K562 (cell line): ENCODE results near the gene MKNK2. TPM values are rescaled to one million over a fixed set of nuclear protein-coding genes. Genes with fewer than 3 reads are reported as not detected.

ENCODE experiments used
- BRF1 ChIP-seq: IDR thresholded peaks from 3 replicates; pipeline ENCODE4 v1.6.1; 2011; ENCODE audit warnings: borderline replicate concordance, mild to moderate bottlenecking; ENCODE audit not compliant: insufficient read length; ENCODE audit errors: extremely low read depth
- E4F1 ChIP-seq: fragments of 250-450 bp; sonication (Bioruptor Pico); IDR thresholded peaks from 2 replicates; pipeline ENCODE4 v1.5.0; 2021; ENCODE audit warnings: mild to moderate bottlenecking, borderline replicate concordance
- ETS2 ChIP-seq: IDR thresholded peaks from 2 replicates; pipeline ENCODE4 v1.6.1; 2016; ENCODE audit warnings: borderline replicate concordance, missing genetic modification characterization, mild to moderate bottlenecking, moderate library complexity, missing compliant biosample characterization; ENCODE audit not compliant: poor library complexity, severe bottlenecking
- GABPA ChIP-seq: fragments of 200-800 bp; sonication (Bioruptor generic); conservative IDR thresholded peaks from 2 replicates; pipeline ENCODE4 v1.6.1; 2016; ENCODE audit warnings: low read depth, missing genetic modification characterization, missing compliant biosample characterization
- HDGF ChIP-seq: fragments of 450-650 bp; IDR thresholded peaks from 2 replicates; pipeline ENCODE4 v1.6.1; 2016
- IRF9 ChIP-seq: fragments of 450-650 bp; IDR thresholded peaks from 2 replicates; pipeline ENCODE4 v1.6.1; 2016; ENCODE audit warnings: missing biosample characterization, missing genetic modification characterization
- NFYB ChIP-seq: IDR thresholded peaks from 2 replicates; pipeline ENCODE4 v1.6.1; 2011; ENCODE audit warnings: mild to moderate bottlenecking, moderate library complexity; ENCODE audit not compliant: insufficient read length; ENCODE audit errors: extremely low read depth
- POLR3A ChIP-seq: IDR thresholded peaks from 2 replicates; pipeline ENCODE4 v1.6.1; 2011; ENCODE audit warnings: borderline replicate concordance, mild to moderate bottlenecking, moderate library complexity; ENCODE audit not compliant: insufficient read length, insufficient read depth; ENCODE audit errors: extremely low read depth
- PREB ChIP-seq: sonication (generic); formaldehyde crosslinking; IDR thresholded peaks from 2 replicates; pipeline ENCODE4 v1.8.1; 2023; ENCODE audit warnings: mild to moderate bottlenecking, missing genetic modification reagents
- SAFB ChIP-seq: fragments of 200-400 bp; formaldehyde crosslinking; IDR thresholded peaks from 2 replicates; pipeline ENCODE4 v1.6.1; 2017; ENCODE audit warnings: low read depth, low read length, borderline replicate concordance
- SAFB2 ChIP-seq: fragments of 200-400 bp; formaldehyde crosslinking; IDR thresholded peaks from 2 replicates; pipeline ENCODE4 v1.6.1; 2018; ENCODE audit warnings: borderline replicate concordance, low read length, low read depth, moderate library complexity; ENCODE audit not compliant: severe bottlenecking
- STAG1 ChIP-seq: sonication (generic); formaldehyde crosslinking; IDR thresholded peaks from 2 replicates; pipeline ENCODE4 v1.5.0; 2020; ENCODE audit warnings: missing genetic modification reagents, borderline replicate concordance
- TBL1XR1 ChIP-seq, 2 experiments: IDR thresholded peaks; 2 replicates each; pipeline ENCODE4 v1.6.1; 2012; ENCODE audit warnings: improper control_type of control experiment in 2 of 2, low read length in 2 of 2, mild to moderate bottlenecking in 1 of 2
- U2AF1 ChIP-seq: fragments of 200-400 bp; formaldehyde crosslinking; optimal IDR thresholded peaks from 2 replicates; pipeline ENCODE3; 2017; ENCODE audit warnings: mild to moderate bottlenecking, low read depth, low read length, moderate library complexity
- ZBTB12 ChIP-seq: fragments of 250-450 bp; sonication (Bioruptor Pico); IDR thresholded peaks from 2 replicates; pipeline ENCODE4 v1.4.0; 2020
- ZFX ChIP-seq: sonication (generic); formaldehyde crosslinking; IDR thresholded peaks from 2 replicates; pipeline ENCODE4 v1.8.0; 2022; ENCODE audit warnings: mild to moderate bottlenecking, missing genetic modification reagents, moderate library complexity
- ZNF121 ChIP-seq: sonication (generic); formaldehyde crosslinking; conservative IDR thresholded peaks from 2 replicates; pipeline ENCODE4 v1.8.0; 2022; ENCODE audit warnings: missing genetic modification reagents
- ZNF133 ChIP-seq: fragments of 250-450 bp; sonication (Bioruptor Pico); IDR thresholded peaks from 2 replicates; pipeline ENCODE4 v1.4.0; 2020; ENCODE audit warnings: mild to moderate bottlenecking
- ZNF239 ChIP-seq: fragments of 250-450 bp; sonication (Bioruptor Pico); IDR thresholded peaks from 2 replicates; pipeline ENCODE4 v1.4.0; 2020; ENCODE audit warnings: mild to moderate bottlenecking
- ZNF511 ChIP-seq: sonication (generic); formaldehyde crosslinking; IDR thresholded peaks from 2 replicates; pipeline ENCODE4 v1.8.0; 2022; ENCODE audit warnings: mild to moderate bottlenecking, missing genetic modification reagents
- ZNF668 ChIP-seq: fragments of 250-450 bp; sonication (Bioruptor Pico); IDR thresholded peaks from 2 replicates; pipeline ENCODE4 v1.8.0; 2022; ENCODE audit warnings: mild to moderate bottlenecking, inconsistent platforms
- polyA plus RNA-seq, 8 experiments: library from polyadenylated mRNA; depleted of rRNA in 4 of 8; stranded (reverse) in 5 of 8; unstranded in 3 of 8; fragments of >200 nt; fragmentation: Nextera tagmentation in 2 of 8; fragmentation: Illumina TruSeq in 1 of 8; extraction: Ambion mirVana in 2 of 8; extraction: Trizol in 1 of 8; gene quantifications; 2 replicates each; pipeline versions ENCODE4 v1.2.1 to v1.2.3, GENCODE V29; 2011 to 2014; ENCODE audit warnings: inconsistent platforms in 1 of 8, missing spikeins in 1 of 8
- total RNA-seq, 7 experiments: library from RNA; depleted of rRNA in 6 of 7; stranded (reverse); fragments of >200 nt in 6 of 7; fragmentation: Illumina TruSeq in 2 of 7; extraction: Trizol in 2 of 7; gene quantifications; 2 replicates each; pipeline versions ENCODE4 v1.2.1 to v1.2.3, GENCODE V29; 2011 to 2021; ENCODE audit warnings: low replicate concordance in 1 of 7

Gene MKNK2
- total and polyA plus RNA-seq, 9 of the 15 experiments (the other 6 are each of a cell fraction or from before 2014, with no cell fraction given): 5.1 to 191 (median 51.9) TPM

GRCh38 chr19:2055931-2056836 lies 5.1 kb upstream of the MKNK2 start (continued):
- TF ChIP-seq NFYB (no peak), SAFB (no peak), BRF1 (no peak), POLR3A (no peak), ZNF668 (CRISPR knock-in tag) (no peak), ZFX (no peak; the same call in 1 of the 2 replicates), STAG1 (no peak), U2AF1 (no peak), ZNF511 (CRISPR knock-in tag) (no peak), ZNF239 (CRISPR knock-in tag) (no peak), SAFB2 (no peak), IRF9 (tag) (no peak), GABPA (tag) (peak; percentile 86), PREB (CRISPR knock-in tag) (no peak), TBL1XR1 (IDR thresholded peaks at IDR 0.05; ENCODE audit: low read length in 2 of 2) (peak in 1 of 2 experiments; percentile 30; a peak in 1 of 4 replicates), HDGF (no peak), E4F1 (no peak), ZBTB12 (CRISPR knock-in tag) (no peak), ZNF133 (CRISPR knock-in tag) (no peak), ETS2 (tag) (no peak), ZNF121 (CRISPR knock-in tag) (no peak)
